Raji (cell line): ENCODE data around the gene EXD3.

Source experiments
- POLR2A ChIP-seq: IDR thresholded peaks from 2 replicates; pipeline ENCODE4 v1.6.1; 2011; ENCODE audit warnings: low read depth, low read length, control low read depth; ENCODE audit not compliant: insufficient read depth

EXD3 gene

GRCh38 chr9:137266585-137267453 lies 156.1 kb downstream of the EXD3 start:
- no peak for TF ChIP-seq POLR2A

GRCh38 chr9:137266162-137266527 lies 156.8 kb downstream of the EXD3 start:
- TF ChIP-seq POLR2A, result no peak

GRCh38 chr9:137265496-137266161 lies 157.3 kb downstream of the EXD3 start:
- TF ChIP-seq POLR2A, result no peak

GRCh38 chr9:137264067-137264466 lies 158.9 kb downstream of the EXD3 start:
- TF ChIP-seq POLR2A, result no peak

- TF ChIP-seq POLR2A, result no peak
Measured at GRCh38 chr9:137263506-137263905, 159.5 kb downstream of the EXD3 start.

GRCh38 chr9:137262909-137263285 lies 160.1 kb downstream of the EXD3 start:
- no peak for TF ChIP-seq POLR2A
